Endothelial cell of umbilical vein (primary cell): ENCODE measurements around the gene GTF3C1. TPM values are rescaled to one million over a fixed set of nuclear protein-coding genes. Genes with fewer than 3 reads are reported as not detected.

Source experiments
- BruUV-seq: library from RNA; stranded (reverse); fragments of 400-500 nt; replicated peaks from 2 replicates; lab custom pipeline; 2021; lab: Mats Ljungman, UMichigan
- CTCF ChIA-PET: fragments of 300-600, 350-600 bp; sonication (Branson Sonifier 250); formaldehyde crosslinking; loops from one replicate; lab custom pipeline; 2021; ENCODE audit warnings: antibody characterized with exemption, inconsistent platforms; lab: Charles Lee
- POLR2A ChIA-PET: fragments of 300-600, 350-600 bp; sonication (Branson Sonifier 250); formaldehyde crosslinking; loops from one replicate; lab custom pipeline; 2021; ENCODE audit warnings: antibody characterized with exemption, inconsistent platforms; lab: Charles Lee
- DNase-seq: peaks from one replicate; pipeline ENCODE4 v3.0.0-alpha.2; 2011; ENCODE audit warnings: low read depth, low spot score
- FAIRE-seq: peaks from 2 replicates; lab custom pipeline; 2011; peaks lifted over from hg19 to GRCh38; lab: Jason Lieb, UNC
- H2AFZ ChIP-seq: 2 replicates; pipeline ENCODE4 v1.6.0; 2012; ENCODE audit warnings: low read depth, low read length, control low read depth, inconsistent platforms
- H3K27ac ChIP-seq: 2 replicates; pipeline ENCODE4 v1.5.1; 2011; ENCODE audit warnings: low read depth, mild to moderate bottlenecking, control low read depth, low read length, moderate library complexity; ENCODE audit not compliant: insufficient read depth
- H3K27me3 ChIP-seq, 2 experiments: 2 replicates each; pipeline versions ENCODE4 v1.6.0 to v1.6.1; 2011; ENCODE audit warnings: low read length in 2 of 2, mixed read lengths in 1 of 2; ENCODE audit not compliant: control insufficient read depth in 2 of 2, insufficient read depth in 2 of 2
- H3K36me3 ChIP-seq, 2 experiments: 2 replicates in 1 of 2; 3 replicates in 1 of 2; pipeline ENCODE4 v1.5.1; 2011; ENCODE audit warnings: low read length in 2 of 2, mild to moderate bottlenecking in 1 of 2, moderate library complexity in 1 of 2; ENCODE audit not compliant: control insufficient read depth in 2 of 2, insufficient read depth in 2 of 2; ENCODE audit errors: extremely low read depth in 1 of 2
- H3K4me1 ChIP-seq: 3 replicates; pipeline ENCODE4 v1.5.1; 2011; ENCODE audit warnings: mild to moderate bottlenecking, low read length; ENCODE audit not compliant: control insufficient read depth, insufficient read depth; ENCODE audit errors: extremely low read depth
- H3K4me2 ChIP-seq: 2 replicates; pipeline ENCODE4 v1.6.1; 2011; ENCODE audit warnings: low read length, control low read depth, mixed read lengths; ENCODE audit not compliant: insufficient read depth
- H3K4me3 ChIP-seq, 3 experiments: fragments of 200-600 bp in 1 of 3; sonication (generic), shearing (Covaris generic) in 1 of 3; replicated peaks in 1 of 3; 2 replicates each; pipeline ENCODE4 v1.5.1; 2011 to 2016; ENCODE audit warnings: control low read depth in 3 of 3, low read length in 3 of 3, mild to moderate bottlenecking in 2 of 3, inconsistent platforms in 1 of 3, low read depth in 1 of 3, moderate library complexity in 1 of 3; ENCODE audit not compliant: insufficient read depth in 1 of 3
- H3K79me2 ChIP-seq: 2 replicates; pipeline ENCODE4 v1.6.0; 2012; ENCODE audit warnings: low read length, inconsistent platforms; ENCODE audit not compliant: control insufficient read depth, insufficient read depth
- H3K9ac ChIP-seq: replicated peaks from 2 replicates; pipeline ENCODE3; 2011; ENCODE audit warnings: low read length, control low read depth; ENCODE audit not compliant: insufficient read depth; ENCODE audit errors: extremely low read depth
- H3K9me1 ChIP-seq: replicated peaks from 3 replicates; pipeline ENCODE4 v1.6.0; 2011; ENCODE audit warnings: mild to moderate bottlenecking, low read length; ENCODE audit not compliant: control insufficient read depth, insufficient read depth; ENCODE audit errors: extremely low read depth
- H3K9me3 ChIP-seq: replicated peaks from 2 replicates; pipeline ENCODE4 v1.5.1; 2012; ENCODE audit warnings: low read length, inconsistent platforms; ENCODE audit not compliant: control insufficient read depth, insufficient read depth
- H4K20me1 ChIP-seq: replicated peaks from 2 replicates; pipeline ENCODE3; 2011; ENCODE audit warnings: mild to moderate bottlenecking, low read length; ENCODE audit not compliant: control insufficient read depth, insufficient read depth; ENCODE audit errors: extremely low read depth
- EZH2 ChIP-seq: IDR thresholded peaks from 2 replicates; pipeline ENCODE4 v1.6.1; 2012; ENCODE audit warnings: borderline replicate concordance, low read depth, mild to moderate bottlenecking, moderate library complexity, low read length, inconsistent platforms; ENCODE audit not compliant: severe bottlenecking
- FOS ChIP-seq: IDR thresholded peaks from 2 replicates; pipeline ENCODE4 v1.6.1; 2011; ENCODE audit warnings: mild to moderate bottlenecking, low read length, moderate library complexity, borderline replicate concordance; ENCODE audit not compliant: insufficient read depth
- GATA2 ChIP-seq: IDR thresholded peaks from 2 replicates; pipeline ENCODE4 v1.7.0; 2011; ENCODE audit warnings: low read depth, mild to moderate bottlenecking, moderate library complexity, mixed read lengths, low read length; ENCODE audit not compliant: insufficient read length, insufficient read depth
- JUN ChIP-seq: IDR thresholded peaks from 2 replicates; pipeline ENCODE4 v1.6.1; 2011; ENCODE audit warnings: borderline replicate concordance, low read depth; ENCODE audit not compliant: insufficient read length, insufficient read depth
- MYC ChIP-seq: IDR thresholded peaks from one replicate; pipeline ENCODE4 v1.6.1; 2011; ENCODE audit warnings: mild to moderate bottlenecking, low read depth, low read length
- POLR2A ChIP-seq: IDR thresholded peaks from 2 replicates; pipeline ENCODE4 v1.6.1; 2012; ENCODE audit warnings: low read depth, mild to moderate bottlenecking, control low read depth, low read length
- POLR2AphosphoS5 ChIP-seq: IDR thresholded peaks from 2 replicates; pipeline ENCODE4 v1.6.1; 2012; ENCODE audit warnings: low read depth, mild to moderate bottlenecking, control low read depth, low read length, moderate library complexity; ENCODE audit not compliant: insufficient read depth
- dilution Hi-C: fragments of 300-500 bp; cut with MboI; formaldehyde crosslinking; loops from one replicate; pipeline ENCODE4 v1.15.0; 2019; ENCODE audit warnings: low sequenced_read_pairs; ENCODE audit not compliant: extremely low pct_ligation_motif_present
- intact Hi-C: fragments of 100-400 bp; cut with micrococcal nuclease; formaldehyde crosslinking; loops from one replicate; pipeline ENCODE4 v1.10.0; 2022
- polyA plus RNA-seq, 4 experiments: library from polyadenylated mRNA; depleted of rRNA in 3 of 4; stranded (reverse) in 3 of 4; unstranded in 1 of 4; fragments of >200 nt; gene quantifications; 2 replicates each; pipeline versions ENCODE4 v1.2.1 to v1.2.3, GENCODE V29; 2011 to 2012; ENCODE audit warnings: missing spikeins in 1 of 4
- total RNA-seq: library from RNA; stranded (reverse); gene quantifications from 2 replicates; pipeline ENCODE4 v1.2.3, GENCODE V29; 2021
- TF ChIP-seq, protein P1 (sequence below), 2 donors: IDR thresholded peaks; 1 replicate in 1 of 2; 2 replicates in 1 of 2; pipeline ENCODE4 v1.5.1; 2011; ENCODE audit warnings: low read length in 2 of 2, mild to moderate bottlenecking in 2 of 2, moderate library complexity in 2 of 2, control low read depth in 1 of 2, inconsistent platforms in 1 of 2, low read depth in 1 of 2; ENCODE audit not compliant: insufficient read depth in 1 of 2; ENCODE audit errors: extremely low read depth in 1 of 2
- TF ChIP-seq, protein P2 (sequence below): IDR thresholded peaks from 2 replicates; pipeline ENCODE4 v1.6.1; 2011; ENCODE audit not compliant: insufficient read depth, insufficient read length

Gene GTF3C1
- total and polyA plus RNA-seq, 2 donors (not counting 3 experiments of a cell fraction or from before 2014, with no cell fraction given), result 58.1 to 86.1 TPM

DNA sequence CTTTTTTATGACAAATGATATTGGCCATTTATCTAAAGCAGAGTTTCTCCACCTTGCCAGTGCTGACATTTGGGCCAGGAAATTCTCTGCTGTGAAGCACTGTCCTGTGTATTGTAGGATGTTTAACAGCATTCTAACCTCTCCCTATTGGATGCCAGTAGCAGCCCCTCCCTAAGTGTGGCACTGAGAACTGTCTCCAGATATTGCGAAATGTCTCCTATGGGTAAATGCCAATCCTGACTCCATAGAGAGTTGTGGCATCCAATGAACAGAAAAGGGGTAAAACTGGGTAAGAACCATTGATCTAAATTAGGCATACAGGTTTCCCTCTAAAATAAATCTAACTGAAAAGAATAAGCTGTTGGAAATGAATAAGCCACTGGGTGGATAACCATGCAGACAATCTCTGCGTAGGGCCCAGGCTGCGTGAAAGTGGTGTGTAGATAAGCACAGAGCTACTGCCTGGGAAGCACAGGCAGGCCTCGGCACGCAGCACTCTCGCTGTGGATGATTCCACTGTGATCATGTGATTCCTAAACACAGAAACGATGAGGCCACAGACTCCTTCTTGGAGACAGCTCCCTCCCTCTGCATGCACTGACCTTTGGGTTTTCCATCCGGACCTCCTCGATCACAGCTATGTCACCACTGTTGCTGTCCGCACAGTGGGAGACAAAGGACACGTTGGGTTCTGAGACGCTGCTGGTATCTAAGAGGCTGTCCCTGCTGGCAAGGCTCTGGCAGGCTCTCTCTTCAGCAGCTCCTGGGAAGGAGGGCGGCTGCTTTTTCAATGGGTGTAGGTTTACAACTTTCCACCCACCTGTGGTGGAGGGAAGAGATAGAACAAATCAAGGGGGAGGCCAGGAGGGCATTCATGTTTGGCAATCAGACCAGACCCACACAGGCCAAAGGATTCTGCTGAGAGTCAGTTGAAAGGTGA lies 44.1 kb downstream of the GTF3C1 start:
- H3K9me3 ChIP-seq, result no peaks in the 10 kb centered on the region
- H3K36me3 ChIP-seq, result peaks cover 29 to 68% of the 10 kb centered on the region in 2 experiments
- no peak overlapping the region for H3K4me3 ChIP-seq
- no peaks in the 10 kb centered on the region for H3K79me2 ChIP-seq
- CTCF ChIA-PET, result interaction anchor here (1.3 to 1.7 kb wide), 2 partner anchors 10 kb away, joined by 4 to 5 read pairs; no protein-coding TSS in a partner anchor
- no peaks in the 10 kb centered on the region for H4K20me1 ChIP-seq
- no peak overlapping the region for H3K9ac ChIP-seq
- DNase-seq (no peak), FAIRE-seq (no peak)
- H3K27me3 ChIP-seq, result no peaks in the 10 kb centered on the region
- H3K9me1 ChIP-seq, result no peaks in the 10 kb centered on the region
- intact Hi-C loops, result no loop called here
- dilution Hi-C loops, result no loop called here
- BruUV-seq, result no TSS peak
- TF ChIP-seq FOS, result no peak
- no peak for TF ChIP-seq EZH2
- TF ChIP-seq, protein P1, sequence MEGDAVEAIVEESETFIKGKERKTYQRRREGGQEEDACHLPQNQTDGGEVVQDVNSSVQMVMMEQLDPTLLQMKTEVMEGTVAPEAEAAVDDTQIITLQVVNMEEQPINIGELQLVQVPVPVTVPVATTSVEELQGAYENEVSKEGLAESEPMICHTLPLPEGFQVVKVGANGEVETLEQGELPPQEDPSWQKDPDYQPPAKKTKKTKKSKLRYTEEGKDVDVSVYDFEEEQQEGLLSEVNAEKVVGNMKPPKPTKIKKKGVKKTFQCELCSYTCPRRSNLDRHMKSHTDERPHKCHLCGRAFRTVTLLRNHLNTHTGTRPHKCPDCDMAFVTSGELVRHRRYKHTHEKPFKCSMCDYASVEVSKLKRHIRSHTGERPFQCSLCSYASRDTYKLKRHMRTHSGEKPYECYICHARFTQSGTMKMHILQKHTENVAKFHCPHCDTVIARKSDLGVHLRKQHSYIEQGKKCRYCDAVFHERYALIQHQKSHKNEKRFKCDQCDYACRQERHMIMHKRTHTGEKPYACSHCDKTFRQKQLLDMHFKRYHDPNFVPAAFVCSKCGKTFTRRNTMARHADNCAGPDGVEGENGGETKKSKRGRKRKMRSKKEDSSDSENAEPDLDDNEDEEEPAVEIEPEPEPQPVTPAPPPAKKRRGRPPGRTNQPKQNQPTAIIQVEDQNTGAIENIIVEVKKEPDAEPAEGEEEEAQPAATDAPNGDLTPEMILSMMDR (IDR thresholded peaks at IDR 0.05; ENCODE audit: extremely low read depth in 1 of 2, insufficient read depth in 1 of 2, low read depth in 1 of 2, low read length in 2 of 2), result no peak
- no peak for TF ChIP-seq POLR2AphosphoS5
- TF ChIP-seq, protein P2, sequence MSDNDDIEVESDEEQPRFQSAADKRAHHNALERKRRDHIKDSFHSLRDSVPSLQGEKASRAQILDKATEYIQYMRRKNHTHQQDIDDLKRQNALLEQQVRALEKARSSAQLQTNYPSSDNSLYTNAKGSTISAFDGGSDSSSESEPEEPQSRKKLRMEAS, result no peak
- TF ChIP-seq GATA2, result no peak
- no peak for TF ChIP-seq POLR2A
- TF ChIP-seq MYC, result no peak
- no peak for TF ChIP-seq JUN
- no peaks in the 10 kb centered on the region for H3K4me1 ChIP-seq
- POLR2A ChIA-PET, result no interaction called here
- H3K4me2 ChIP-seq, result no peak overlapping the region
- no peak overlapping the region for H2AFZ ChIP-seq
- H3K27ac ChIP-seq, result no peak overlapping the region
